MG63 (cell line): ENCODE measurements around the gene AQP2. TPM values are rescaled to one million over a fixed set of nuclear protein-coding genes. Genes with fewer than 3 reads are reported as not detected.
A peak's percentile ranks its signal among the peaks of the same experiment; 100 is the strongest.

Experiments used
- DNase-seq: peaks from one replicate; pipeline ENCODE4 v3.0.0-alpha.2; 2020
- H3K27me3 ChIP-seq: fragments of 250-450 bp; sonication (Bioruptor Pico); 2 replicates; pipeline ENCODE4 v1.5.1; 2020; ENCODE audit warnings: mild to moderate bottlenecking, moderate library complexity
- H3K36me3 ChIP-seq: fragments of 250-450 bp; sonication (Bioruptor Pico); 2 replicates; pipeline ENCODE4 v1.5.1; 2020; ENCODE audit warnings: mild to moderate bottlenecking, moderate library complexity
- H3K4me3 ChIP-seq: fragments of 250-450 bp; sonication (Bioruptor Pico); 2 replicates; pipeline ENCODE4 v1.5.1; 2020; ENCODE audit warnings: mild to moderate bottlenecking, moderate library complexity
- H3K9me3 ChIP-seq: fragments of 250-450 bp; sonication (Bioruptor Pico); 2 replicates; pipeline ENCODE4 v1.5.1; 2020; ENCODE audit warnings: mild to moderate bottlenecking, moderate library complexity
- total RNA-seq: library from RNA; depleted of rRNA; stranded (reverse); fragments of >200 nt; shearing (Covaris generic); gene quantifications from 2 replicates; pipeline ENCODE4 v1.2.3, GENCODE V29; 2014; ENCODE audit warnings: low replicate concordance

The AQP2 gene
- total RNA-seq, 1 experiment from 2014 or later, result not detected

GRCh38 chr12:49970658-49971057 is 20.1 kb downstream of the AQP2 start:
- no peak for DNase-seq
- H3K9me3 ChIP-seq, result no peaks in the 10 kb centered on the region
- H3K4me3 ChIP-seq, result no peak overlapping the region
- H3K36me3 ChIP-seq, result no peaks in the 10 kb centered on the region
- H3K27me3 ChIP-seq, result no peaks in the 10 kb centered on the region

GRCh38 chr12:49971141-49971540 is 20.6 kb downstream of the AQP2 start:
- Histone ChIP-seq H3K4me3 (no peak overlapping the region), H3K27me3 (no peaks in the 10 kb centered on the region), H3K9me3 (no peaks in the 10 kb centered on the region), H3K36me3 (no peaks in the 10 kb centered on the region)
- DNase-seq, result no peak

- Histone ChIP-seq H3K36me3 (no peaks in the 10 kb centered on the region), H3K27me3 (no peaks in the 10 kb centered on the region), H3K9me3 (no peaks in the 10 kb centered on the region), H3K4me3 (no peak overlapping the region)
- no peak for DNase-seq
These were observed 21.6 kb downstream of the AQP2 start for GRCh38 chr12:49972129-49972528.

- Histone ChIP-seq H3K27me3 (no peaks in the 10 kb centered on the region), H3K36me3 (no peaks in the 10 kb centered on the region), H3K4me3 (no peak within 1 kb of the TSS), H3K9me3 (no peaks in the 10 kb centered on the region)
- no peak for DNase-seq
These were observed 22.3 kb downstream of the AQP2 start, which contains the start of gene AQP6 for GRCh38 chr12:49972641-49973360. TSS of gene AQP6 (plus strand) at chr12:49972947. CDS start at chr12:49973174, 227 bp downstream.

GRCh38 chr12:49973361-49973830 is 22.9 kb downstream of the AQP2 start:
- Histone ChIP-seq H3K9me3 (no peaks in the 10 kb centered on the region), H3K4me3 (no peak overlapping the region), H3K36me3 (no peaks in the 10 kb centered on the region), H3K27me3 (no peaks in the 10 kb centered on the region)
- no peak for DNase-seq

GRCh38 chr12:49974231-49974675 is 23.7 kb downstream of the AQP2 start:
- H3K36me3 ChIP-seq, result no peaks in the 10 kb centered on the region
- H3K4me3 ChIP-seq, result no peak overlapping the region
- no peaks in the 10 kb centered on the region for H3K9me3 ChIP-seq
- DNase-seq, result no peak
- no peaks in the 10 kb centered on the region for H3K27me3 ChIP-seq

- Histone ChIP-seq H3K9me3 (no peaks in the 10 kb centered on the region), H3K4me3 (no peak overlapping the region)
- no peak for DNase-seq
These were observed 24.3 kb downstream of the AQP2 start for GRCh38 chr12:49974677-49975317.

GRCh38 chr12:49975318-49975761 is 24.8 kb downstream of the AQP2 start:
- no peak for DNase-seq
- H3K9me3 ChIP-seq, result no peaks in the 10 kb centered on the region
- no peaks in the 10 kb centered on the region for H3K27me3 ChIP-seq
- H3K4me3 ChIP-seq, result no peak overlapping the region
- H3K36me3 ChIP-seq, result no peaks in the 10 kb centered on the region

More at GRCh38 chr12:49974677-49975317, 24.3 kb downstream of the AQP2 start:
- H3K27me3 ChIP-seq, result no peaks in the 10 kb centered on the region
- no peaks in the 10 kb centered on the region for H3K36me3 ChIP-seq

GRCh38 chr12:49976557-49976956 is 26.0 kb downstream of the AQP2 start:
- Histone ChIP-seq H3K27me3 (no peaks in the 10 kb centered on the region), H3K4me3 (no peak overlapping the region), H3K36me3 (no peaks in the 10 kb centered on the region), H3K9me3 (no peaks in the 10 kb centered on the region)
- no peak for DNase-seq

- Histone ChIP-seq H3K9me3 (no peaks in the 10 kb centered on the region), H3K36me3 (no peaks in the 10 kb centered on the region; the same call in none of the 2 replicates), H3K4me3 (no peak overlapping the region), H3K27me3 (no peaks in the 10 kb centered on the region)
- DNase-seq, result no peak
These were observed 27.6 kb downstream of the AQP2 start for GRCh38 chr12:49978125-49978524.

GRCh38 chr12:49979016-49979586 is 28.6 kb downstream of the AQP2 start:
- no peaks in the 10 kb centered on the region for H3K9me3 ChIP-seq
- H3K4me3 ChIP-seq, result no peak overlapping the region
- H3K27me3 ChIP-seq, result no peaks in the 10 kb centered on the region
- H3K36me3 ChIP-seq, result peaks cover 2% of the 10 kb centered on the region
- no peak for DNase-seq

- no peaks in the 10 kb centered on the region for H3K9me3 ChIP-seq
- DNase-seq, result no peak
- peaks cover 9% of the 10 kb centered on the region for H3K36me3 ChIP-seq
- H3K4me3 ChIP-seq, result no peak overlapping the region
- H3K27me3 ChIP-seq, result no peaks in the 10 kb centered on the region
These were observed 29.3 kb downstream of the AQP2 start for GRCh38 chr12:49979791-49980190.

GRCh38 chr12:49980501-49981349 is 30.2 kb downstream of the AQP2 start:
- Histone ChIP-seq H3K4me3 (no peak overlapping the region), H3K36me3 (peaks cover 18% of the 10 kb centered on the region), H3K27me3 (no peaks in the 10 kb centered on the region), H3K9me3 (no peaks in the 10 kb centered on the region)
- no peak for DNase-seq

GRCh38 chr12:49982246-49983087 is 31.9 kb downstream of the AQP2 start:
- no peak for DNase-seq
- Histone ChIP-seq H3K9me3 (no peaks in the 10 kb centered on the region), H3K4me3 (no peak overlapping the region), H3K36me3 (peaks cover 32% of the 10 kb centered on the region), H3K27me3 (no peaks in the 10 kb centered on the region)

GRCh38 chr12:49983892-49984291 is 33.4 kb downstream of the AQP2 start:
- Histone ChIP-seq H3K36me3 (peaks cover 46% of the 10 kb centered on the region), H3K4me3 (no peak overlapping the region), H3K9me3 (no peaks in the 10 kb centered on the region), H3K27me3 (no peaks in the 10 kb centered on the region)
- DNase-seq, result peak; percentile 84
